OCI-LY1 (cell line): ENCODE results near the gene SGSM1.

Experiments used
- EZH2 ChIP-seq: fragments of 200-600 bp; sonication (generic), shearing (Covaris generic); IDR thresholded peaks from 2 replicates; pipeline ENCODE4 v1.8.0; 2017; ENCODE audit warnings: borderline replicate concordance, mixed run types, mild to moderate bottlenecking, antibody characterized with exemption, low read length, moderate library complexity, mixed read lengths
- TF ChIP-seq, protein P1 (sequence below): fragments of 200-600 bp; sonication (generic), shearing (Covaris generic); IDR thresholded peaks from 2 replicates; pipeline ENCODE4 v1.5.1; 2017; ENCODE audit warnings: mild to moderate bottlenecking, antibody characterized with exemption, low read length, moderate library complexity, mixed read lengths

DNA sequence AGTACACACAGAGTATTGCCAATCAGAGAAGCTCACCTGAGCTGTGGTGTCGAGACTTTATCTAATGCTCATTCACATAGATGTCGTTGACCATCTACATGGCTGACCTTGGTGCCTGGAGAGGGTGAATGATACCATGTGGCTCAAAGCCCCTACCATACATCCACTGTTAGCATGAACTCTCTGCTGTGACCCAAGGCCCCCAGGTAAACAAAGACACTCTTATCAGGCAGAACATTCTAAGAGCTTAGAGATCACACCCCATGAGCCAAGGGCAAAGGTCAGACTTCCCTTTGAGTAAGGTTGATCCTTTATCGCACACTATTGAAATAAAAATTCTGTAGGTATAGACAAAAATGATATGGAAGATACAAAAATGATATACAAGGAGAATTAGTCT is 16.5 kb upstream of the SGSM1 start:
- TF ChIP-seq EZH2: no peak
- TF ChIP-seq, protein P1, sequence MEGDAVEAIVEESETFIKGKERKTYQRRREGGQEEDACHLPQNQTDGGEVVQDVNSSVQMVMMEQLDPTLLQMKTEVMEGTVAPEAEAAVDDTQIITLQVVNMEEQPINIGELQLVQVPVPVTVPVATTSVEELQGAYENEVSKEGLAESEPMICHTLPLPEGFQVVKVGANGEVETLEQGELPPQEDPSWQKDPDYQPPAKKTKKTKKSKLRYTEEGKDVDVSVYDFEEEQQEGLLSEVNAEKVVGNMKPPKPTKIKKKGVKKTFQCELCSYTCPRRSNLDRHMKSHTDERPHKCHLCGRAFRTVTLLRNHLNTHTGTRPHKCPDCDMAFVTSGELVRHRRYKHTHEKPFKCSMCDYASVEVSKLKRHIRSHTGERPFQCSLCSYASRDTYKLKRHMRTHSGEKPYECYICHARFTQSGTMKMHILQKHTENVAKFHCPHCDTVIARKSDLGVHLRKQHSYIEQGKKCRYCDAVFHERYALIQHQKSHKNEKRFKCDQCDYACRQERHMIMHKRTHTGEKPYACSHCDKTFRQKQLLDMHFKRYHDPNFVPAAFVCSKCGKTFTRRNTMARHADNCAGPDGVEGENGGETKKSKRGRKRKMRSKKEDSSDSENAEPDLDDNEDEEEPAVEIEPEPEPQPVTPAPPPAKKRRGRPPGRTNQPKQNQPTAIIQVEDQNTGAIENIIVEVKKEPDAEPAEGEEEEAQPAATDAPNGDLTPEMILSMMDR: no peak
